ENCODE results near the gene CDH9. TPM values are rescaled to one million over a fixed set of nuclear protein-coding genes. Genes with fewer than 3 reads are reported as not detected.

Gene CDH9, protein sequence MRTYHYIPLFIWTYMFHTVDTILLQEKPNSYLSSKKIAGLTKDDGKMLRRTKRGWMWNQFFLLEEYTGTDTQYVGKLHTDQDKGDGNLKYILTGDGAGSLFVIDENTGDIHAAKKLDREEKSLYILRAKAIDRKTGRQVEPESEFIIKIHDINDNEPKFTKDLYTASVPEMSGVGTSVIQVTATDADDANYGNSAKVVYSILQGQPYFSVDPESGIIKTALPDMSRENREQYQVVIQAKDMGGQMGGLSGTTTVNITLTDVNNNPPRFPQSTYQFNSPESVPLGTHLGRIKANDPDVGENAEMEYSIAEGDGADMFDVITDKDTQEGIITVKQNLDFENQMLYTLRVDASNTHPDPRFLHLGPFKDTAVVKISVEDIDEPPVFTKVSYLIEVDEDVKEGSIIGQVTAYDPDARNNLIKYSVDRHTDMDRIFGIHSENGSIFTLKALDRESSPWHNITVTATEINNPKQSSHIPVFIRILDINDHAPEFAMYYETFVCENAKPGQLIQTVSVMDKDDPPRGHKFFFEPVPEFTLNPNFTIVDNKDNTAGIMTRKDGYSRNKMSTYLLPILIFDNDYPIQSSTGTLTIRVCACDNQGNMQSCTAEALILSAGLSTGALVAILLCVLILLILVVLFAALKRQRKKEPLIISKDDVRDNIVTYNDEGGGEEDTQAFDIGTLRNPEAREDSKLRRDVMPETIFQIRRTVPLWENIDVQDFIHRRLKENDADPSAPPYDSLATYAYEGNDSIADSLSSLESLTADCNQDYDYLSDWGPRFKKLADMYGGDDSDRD
- total RNA-seq (0.53 TPM), polyA plus RNA-seq (not detected)

DNA sequence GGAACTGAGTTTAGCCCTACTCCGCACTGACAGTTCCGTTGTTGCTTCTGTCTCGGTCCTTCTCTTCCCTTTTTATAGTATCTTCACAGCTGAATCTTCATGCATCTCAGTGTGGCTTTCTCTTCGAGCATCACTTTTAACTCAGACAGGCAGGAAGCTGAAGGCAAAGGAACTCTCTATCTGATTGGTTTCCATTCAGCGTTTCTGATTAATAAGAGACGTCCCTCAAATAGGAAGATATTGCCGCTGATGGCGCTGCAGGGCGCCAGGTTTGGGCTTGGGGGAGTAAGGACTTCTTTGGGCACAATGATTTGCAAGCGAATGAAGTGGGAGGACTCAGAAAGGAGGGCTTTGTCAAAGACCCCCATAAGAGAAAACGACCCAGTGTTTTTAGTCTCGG is at the start of gene CDH9:
CDH9 (minus strand) TSS at position 111 of the 400 bp plus-strand sequence. CDS start 50,253 bp downstream, outside the sequence.
- 12% methylated on average over 12 of the region's 12 CpGs for WGBS
- Histone ChIP-seq H3K36me3 (ENCODE audit: insufficient read depth) (no peaks in the 10 kb centered on the region), H3K4me1 (ENCODE audit: insufficient read depth) (no peaks in the 10 kb centered on the region), H3K4me3 (ENCODE audit: low read depth, low read length) (no peak within 1 kb of the TSS), H3K27ac (ENCODE audit: low read depth) (no peak within 1 kb of the TSS)
- DNase-seq (ENCODE audit: extremely low spot score), result no peak

DNA sequence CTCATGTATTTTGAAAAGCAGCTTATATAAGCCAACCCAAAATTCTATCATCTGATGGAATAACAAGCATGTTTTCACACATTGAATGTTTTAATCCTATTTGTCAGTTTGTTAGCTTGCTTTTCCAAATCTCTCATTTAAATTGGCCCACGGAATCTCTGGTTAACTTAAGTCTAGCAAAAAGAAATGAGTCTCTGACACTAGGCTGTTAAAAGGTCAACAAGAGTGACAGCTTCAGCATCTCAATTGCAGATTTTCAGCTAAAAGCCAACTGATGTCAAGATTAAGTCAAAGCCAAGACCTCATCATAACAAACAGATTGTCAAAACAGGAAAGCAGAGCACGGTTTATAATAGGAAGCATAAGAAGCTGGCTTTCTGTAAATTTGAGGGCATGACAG is 49.4 kb upstream of the CDH9 start:
- WGBS, result 32% methylated on average over 2 of the region's 2 CpGs
- DNase-seq (ENCODE audit: extremely low spot score), result no peak
- Histone ChIP-seq H3K36me3 (ENCODE audit: insufficient read depth) (no peaks in the 10 kb centered on the region), H3K4me3 (ENCODE audit: low read depth, low read length) (no peak overlapping the region), H3K27ac (ENCODE audit: low read depth) (no peak overlapping the region), H3K4me1 (ENCODE audit: insufficient read depth) (no peaks in the 10 kb centered on the region)

DNA sequence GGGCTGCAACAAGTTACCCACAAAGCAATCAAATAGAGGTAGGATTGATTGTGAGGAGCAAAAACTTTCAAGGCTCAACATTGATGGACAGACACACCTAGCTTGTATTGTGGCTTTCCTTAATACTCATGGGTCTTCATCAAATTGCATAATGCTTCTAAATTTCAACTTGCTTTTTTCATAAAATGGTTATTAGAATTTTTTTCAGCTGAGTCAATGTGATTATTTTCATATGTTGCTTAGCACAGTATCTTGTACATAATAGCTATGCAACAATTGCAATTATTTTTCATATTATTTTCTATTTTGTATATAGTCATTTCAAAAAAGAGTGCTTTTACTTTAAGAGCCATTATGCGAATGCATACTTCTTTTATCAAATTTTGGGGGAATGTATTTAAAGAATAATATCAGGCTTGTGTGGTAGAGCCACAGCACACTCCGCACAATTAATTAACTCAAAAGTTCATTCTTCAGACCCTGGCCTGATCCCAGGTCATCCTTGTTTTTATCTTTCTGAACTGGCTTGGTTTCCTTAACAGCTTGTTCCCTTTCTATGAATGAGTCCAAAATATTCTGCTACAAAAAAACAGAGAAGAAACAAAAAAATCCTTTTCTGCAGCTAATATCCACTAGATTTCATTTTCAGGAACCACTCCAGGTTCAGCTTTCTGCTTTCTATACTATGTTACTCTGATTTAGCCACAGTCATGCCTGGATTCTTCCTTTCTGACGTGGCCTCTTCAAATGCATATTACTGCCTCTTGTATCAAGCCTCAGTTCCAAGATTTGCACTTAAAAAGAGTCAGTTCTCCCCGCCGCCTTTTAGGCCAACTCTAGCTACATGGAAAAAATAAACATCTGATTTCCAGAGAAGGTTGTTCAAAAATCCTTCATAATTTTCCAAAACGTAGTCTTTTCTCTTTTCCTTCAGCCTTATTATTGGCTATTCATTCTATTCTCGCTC is 45.3 kb upstream of the CDH9 start:
- no peak overlapping the region for H3K4me3 ChIP-seq (ENCODE audit: low read depth, low read length)
- 50% methylated on average over 7 of the region's 7 CpGs for WGBS
- no peaks in the 10 kb centered on the region for H3K36me3 ChIP-seq (ENCODE audit: insufficient read depth)
- H3K27ac ChIP-seq (ENCODE audit: low read depth), result no peak overlapping the region
- no peaks in the 10 kb centered on the region for H3K4me1 ChIP-seq (ENCODE audit: insufficient read depth)
- DNase-seq (ENCODE audit: extremely low spot score), result no peak

DNA sequence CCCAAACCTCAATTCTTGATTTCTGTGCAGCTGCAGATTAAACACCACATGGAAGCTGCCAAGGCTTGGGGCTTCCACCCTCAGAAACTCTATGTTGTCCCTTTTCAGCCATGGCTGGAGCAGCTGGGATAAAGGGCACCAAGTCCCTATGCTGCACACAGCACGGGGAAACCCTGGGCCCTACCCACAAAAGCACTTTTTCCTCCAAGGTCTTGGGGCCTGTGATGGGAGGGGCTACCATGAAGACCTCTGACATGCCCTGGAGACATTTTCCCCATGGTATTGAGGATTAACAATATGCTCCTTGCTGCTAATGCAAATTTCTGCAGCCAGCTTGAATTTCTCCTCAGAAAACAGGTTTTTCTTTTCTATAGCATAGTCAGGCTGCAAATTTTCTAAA is 41.8 kb upstream of the CDH9 start:
- no peaks in the 10 kb centered on the region for H3K36me3 ChIP-seq (ENCODE audit: insufficient read depth)
- DNase-seq (ENCODE audit: extremely low spot score), result no peak
- 57% methylated on average over 1 of the region's 1 CpG for WGBS
- H3K27ac ChIP-seq (ENCODE audit: low read depth), result no peak overlapping the region
- no peak overlapping the region for H3K4me3 ChIP-seq (ENCODE audit: low read depth, low read length)
- H3K4me1 ChIP-seq (ENCODE audit: insufficient read depth), result no peaks in the 10 kb centered on the region

DNA sequence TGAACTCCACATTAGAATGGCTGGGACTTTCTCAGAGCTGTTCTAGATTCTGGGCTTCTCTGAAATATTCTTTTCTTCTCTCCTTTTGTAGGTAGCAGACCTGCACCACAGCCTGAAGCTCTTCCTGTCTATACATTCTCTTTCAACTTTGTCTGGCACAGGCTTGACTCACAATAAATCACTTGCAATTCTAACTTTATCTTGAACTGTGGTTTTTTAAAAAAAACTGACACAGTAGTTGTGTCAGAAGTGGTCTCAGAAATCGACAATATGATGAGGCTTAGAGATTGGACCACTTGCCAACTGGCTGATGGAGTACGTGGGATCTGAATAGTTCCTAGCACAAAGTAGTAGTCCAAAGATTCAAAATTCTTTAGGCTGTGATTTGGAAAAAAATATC is 24.1 kb upstream of the CDH9 start:
- DNase-seq (ENCODE audit: extremely low spot score), result no peak

DNA sequence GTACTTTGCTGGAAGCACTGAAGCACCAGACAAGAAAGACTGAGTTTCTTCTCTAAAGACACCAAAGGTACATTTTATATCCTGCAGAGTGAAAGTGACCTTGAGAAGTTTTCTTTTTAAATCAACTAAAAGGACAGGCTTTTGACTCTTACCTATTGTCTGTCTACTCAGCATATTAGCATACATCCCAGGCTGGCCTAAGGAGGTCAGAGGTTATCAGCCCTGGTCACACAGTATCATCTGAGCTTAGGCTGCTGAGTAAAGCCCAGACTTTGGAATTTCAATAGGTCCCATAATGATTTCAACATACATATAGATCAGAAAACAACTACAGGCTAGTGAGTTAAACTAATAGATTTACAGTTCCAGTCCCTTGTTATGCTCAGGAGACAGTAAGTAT is 10.1 kb upstream of the CDH9 start:
- no peak overlapping the region for H3K27ac ChIP-seq (ENCODE audit: low read depth)
- H3K4me3 ChIP-seq (ENCODE audit: low read depth, low read length), result no peak overlapping the region
- H3K36me3 ChIP-seq (ENCODE audit: insufficient read depth), result no peaks in the 10 kb centered on the region
- no peak for DNase-seq (ENCODE audit: extremely low spot score)
- H3K4me1 ChIP-seq (ENCODE audit: insufficient read depth), result no peaks in the 10 kb centered on the region

More for the DNA sequence above, 24.1 kb upstream of the CDH9 start:
- Histone ChIP-seq H3K27ac (ENCODE audit: low read depth) (no peak overlapping the region), H3K4me3 (ENCODE audit: low read depth, low read length) (no peak overlapping the region), H3K36me3 (ENCODE audit: insufficient read depth) (no peaks in the 10 kb centered on the region), H3K4me1 (ENCODE audit: insufficient read depth) (no peaks in the 10 kb centered on the region)
- WGBS, result 54% methylated on average over 2 of the region's 2 CpGs

DNA sequence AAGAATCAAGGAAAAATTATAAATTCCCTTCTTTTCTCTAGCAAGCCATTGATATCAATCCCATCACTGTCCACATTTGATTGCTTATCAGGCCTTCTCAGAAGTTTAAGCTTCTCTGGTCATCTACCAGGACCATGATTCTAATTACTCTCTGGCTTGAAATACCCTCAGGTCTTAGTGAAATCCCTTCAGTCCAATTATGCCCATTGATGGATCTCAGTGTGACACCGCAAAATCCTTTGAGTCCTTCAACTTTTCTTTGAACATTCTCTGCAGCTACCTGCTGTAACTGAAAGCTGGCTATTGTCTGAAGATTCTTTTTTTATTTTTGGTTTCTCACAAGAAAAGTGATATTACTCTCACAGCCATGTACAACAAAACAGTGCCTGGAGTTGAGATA is 3.0 kb upstream of the CDH9 start:
- WGBS, result 99% methylated on average over 1 of the region's 1 CpG
- Histone ChIP-seq H3K4me1 (ENCODE audit: insufficient read depth) (no peaks in the 10 kb centered on the region), H3K27ac (ENCODE audit: low read depth) (no peak overlapping the region), H3K4me3 (ENCODE audit: low read depth, low read length) (no peak overlapping the region), H3K36me3 (ENCODE audit: insufficient read depth) (no peaks in the 10 kb centered on the region)
- DNase-seq (ENCODE audit: extremely low spot score), result no peak

DNA sequence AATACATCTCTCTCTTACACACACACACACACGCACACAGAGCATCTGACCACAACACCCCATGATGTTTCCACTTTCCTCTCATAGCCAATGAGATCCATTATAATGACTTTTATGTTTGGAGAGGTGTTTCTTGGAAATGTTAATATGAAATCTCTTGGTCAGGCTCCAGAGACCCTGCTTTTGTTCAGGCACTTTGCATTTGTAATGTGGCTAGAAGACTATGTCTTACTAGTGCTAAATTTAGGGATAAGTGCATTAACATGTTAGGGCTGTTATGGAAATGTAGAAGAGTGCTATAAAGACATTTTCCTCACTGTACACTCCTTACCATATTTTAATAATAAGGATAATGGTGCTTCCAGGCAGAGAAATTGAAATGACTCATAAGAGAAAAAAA is 3.8 kb downstream of the CDH9 start:
- Histone ChIP-seq H3K4me3 (ENCODE audit: low read depth, low read length) (no peak overlapping the region), H3K36me3 (ENCODE audit: insufficient read depth) (no peaks in the 10 kb centered on the region), H3K4me1 (ENCODE audit: insufficient read depth) (no peaks in the 10 kb centered on the region), H3K27ac (ENCODE audit: low read depth) (no peak overlapping the region)
- WGBS, result 79% methylated on average over 1 of the region's 1 CpG
- no peak for DNase-seq (ENCODE audit: extremely low spot score)

DNA sequence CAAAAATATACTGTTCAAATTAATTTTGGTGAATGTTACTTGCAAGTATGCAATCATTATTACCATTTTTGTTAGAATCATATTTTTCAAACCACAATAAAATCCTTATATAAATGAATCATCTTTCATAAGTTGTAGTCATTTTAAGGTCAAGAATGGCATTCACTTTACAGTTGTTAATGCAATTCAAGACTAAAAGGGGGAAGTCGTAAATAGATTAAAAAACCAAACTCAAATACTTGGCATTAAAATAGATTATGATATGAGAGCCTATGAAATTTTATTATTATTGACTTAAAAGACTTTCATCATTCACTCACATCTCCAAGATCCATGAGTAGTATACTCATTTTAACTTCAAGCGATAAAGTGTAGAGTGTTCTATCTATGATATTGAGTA is 11.6 kb downstream of the CDH9 start:
- 82% methylated on average over 2 of the region's 2 CpGs for WGBS

DNA sequence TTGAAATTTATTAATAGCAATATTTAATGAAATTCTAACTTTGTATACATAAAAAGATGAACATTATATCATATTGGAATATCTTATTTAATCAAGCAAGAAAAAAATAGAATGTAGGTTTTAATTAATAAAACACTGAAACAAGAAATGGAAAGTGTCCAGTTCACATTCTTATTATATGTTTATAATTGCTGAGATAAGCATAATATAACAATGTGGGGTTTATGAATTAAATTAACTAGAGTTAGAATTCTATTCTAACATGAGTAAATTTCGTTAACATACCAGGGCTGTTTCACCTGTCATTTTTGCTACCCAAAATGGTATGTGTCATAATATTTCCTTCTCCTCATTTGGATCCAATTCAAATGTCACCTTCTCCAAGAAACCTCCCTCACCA is 12.3 kb downstream of the CDH9 start:
- no peaks in the 10 kb centered on the region for H3K4me1 ChIP-seq (ENCODE audit: insufficient read depth)

More for the DNA sequence above, 11.6 kb downstream of the CDH9 start:
- Histone ChIP-seq H3K27ac (ENCODE audit: low read depth) (no peak overlapping the region), H3K4me3 (ENCODE audit: low read depth, low read length) (no peak overlapping the region), H3K36me3 (ENCODE audit: insufficient read depth) (no peaks in the 10 kb centered on the region), H3K4me1 (ENCODE audit: insufficient read depth) (no peaks in the 10 kb centered on the region)
- DNase-seq (ENCODE audit: extremely low spot score), result no peak

DNA sequence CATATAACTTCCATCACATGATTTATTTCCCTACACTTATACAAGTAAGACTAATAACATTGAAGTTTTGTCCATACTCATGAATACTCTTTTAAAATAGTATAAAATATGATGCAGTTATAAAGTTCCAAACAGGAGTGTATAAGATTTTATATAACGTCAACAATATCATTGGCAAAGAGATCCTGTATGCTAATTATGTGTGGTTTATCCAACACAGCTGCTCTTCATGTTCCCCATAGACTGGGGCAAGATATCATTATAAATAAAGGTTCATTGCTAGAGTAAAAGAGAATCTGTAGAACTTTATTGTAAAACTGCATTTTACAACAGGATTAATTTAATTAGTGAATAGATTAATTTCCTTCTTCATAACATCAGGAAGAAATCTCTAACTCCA is 16.9 kb downstream of the CDH9 start:
- Histone ChIP-seq H3K4me3 (ENCODE audit: low read depth, low read length) (no peak overlapping the region), H3K27ac (ENCODE audit: low read depth) (no peak overlapping the region), H3K4me1 (ENCODE audit: insufficient read depth) (no peaks in the 10 kb centered on the region), H3K36me3 (ENCODE audit: insufficient read depth) (no peaks in the 10 kb centered on the region)
- WGBS, result 28% methylated on average over 1 of the region's 1 CpG
- DNase-seq (ENCODE audit: extremely low spot score), result no peak

More for the DNA sequence above, 12.3 kb downstream of the CDH9 start:
- no peaks in the 10 kb centered on the region for H3K36me3 ChIP-seq (ENCODE audit: insufficient read depth)
- H3K27ac ChIP-seq (ENCODE audit: low read depth), result no peak overlapping the region
- WGBS, result 63% methylated on average over 1 of the region's 1 CpG
- H3K4me3 ChIP-seq (ENCODE audit: low read depth, low read length), result no peak overlapping the region
- no peak for DNase-seq (ENCODE audit: extremely low spot score)

DNA sequence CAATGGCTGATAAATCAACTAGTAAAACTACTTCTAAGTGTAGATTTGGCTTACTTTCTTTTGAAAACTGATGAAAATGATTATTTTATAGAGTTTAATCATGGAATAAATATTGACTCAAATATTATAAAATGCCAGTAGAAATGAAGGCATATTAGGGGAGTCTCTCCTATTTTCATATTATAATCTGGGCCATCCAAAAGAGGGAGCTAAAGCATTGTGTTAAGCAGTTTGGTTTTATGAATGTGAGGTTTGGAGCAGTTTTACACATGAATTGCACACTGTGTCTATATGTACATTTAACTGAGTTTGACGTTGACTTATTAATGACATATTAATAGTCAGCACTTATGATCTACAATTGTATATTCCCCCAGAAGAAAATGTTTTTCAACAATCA is 17.4 kb downstream of the CDH9 start:
- DNase-seq (ENCODE audit: extremely low spot score), result no peak
- WGBS, result 20% methylated on average over 1 of the region's 1 CpG
- H3K36me3 ChIP-seq (ENCODE audit: insufficient read depth), result no peaks in the 10 kb centered on the region
- H3K27ac ChIP-seq (ENCODE audit: low read depth), result no peak overlapping the region
- H3K4me3 ChIP-seq (ENCODE audit: low read depth, low read length), result no peak overlapping the region
- no peaks in the 10 kb centered on the region for H3K4me1 ChIP-seq (ENCODE audit: insufficient read depth)

DNA sequence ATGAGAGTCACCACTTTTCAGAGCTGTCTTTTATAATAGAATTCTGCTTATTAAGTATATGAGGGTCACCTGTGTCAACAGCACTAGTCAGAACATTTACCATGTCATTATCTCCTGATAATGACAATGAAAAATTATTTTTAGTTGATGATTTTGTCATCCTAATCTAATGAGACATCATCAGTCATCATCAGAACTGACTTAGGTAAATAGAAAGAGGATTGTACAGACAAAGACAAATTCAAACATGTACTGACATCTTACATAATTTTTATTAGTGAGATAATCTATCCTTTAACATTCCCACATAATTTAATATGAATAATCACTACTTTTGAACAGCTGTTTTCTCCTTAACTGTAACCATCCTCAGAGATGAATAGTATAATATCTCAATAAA is 22.6 kb downstream of the CDH9 start:
- no peak for DNase-seq (ENCODE audit: extremely low spot score)
- Histone ChIP-seq H3K4me1 (ENCODE audit: insufficient read depth) (no peaks in the 10 kb centered on the region), H3K4me3 (ENCODE audit: low read depth, low read length) (no peak overlapping the region), H3K36me3 (ENCODE audit: insufficient read depth) (no peaks in the 10 kb centered on the region), H3K27ac (ENCODE audit: low read depth) (no peak overlapping the region)

Data from urinary bladder (tissue), 4 donors.